ENCODE measurements around the gene CPXM2. TPM values are rescaled to one million over a fixed set of nuclear protein-coding genes. Genes with fewer than 3 reads are reported as not detected.

CPXM2 gene
- total and polyA plus RNA-seq, 4 donors = 0.05 to 0.92 (median 0.44) TPM

GRCh38 chr10:123743441-123744223 lies 148.0 kb downstream of the CPXM2 start:
- H3K36me3 ChIP-seq (ENCODE audit: control insufficient read depth in 4 of 4, insufficient read depth in 3 of 4, low read depth in 1 of 4, low read length in 3 of 4) = no peaks in the 10 kb centered on the region
- DNase-seq (ENCODE audit: low spot score) = no peak
- H3K27ac ChIP-seq (ENCODE audit: low read depth in 1 of 2, low read length in 2 of 2) = no peak overlapping the region
- H3K4me1 ChIP-seq (ENCODE audit: control insufficient read depth in 4 of 4, insufficient read depth in 4 of 4, low read length in 3 of 4) = no peaks in the 10 kb centered on the region
- no peak overlapping the region for H3K4me3 ChIP-seq (ENCODE audit: low read depth in 1 of 3, low read length in 3 of 3)
- WGBS = 61% methylated on average over 13 of the region's 13 CpGs
- H3K9ac ChIP-seq (ENCODE audit: low read depth in 1 of 2, low read length in 2 of 2) = no peak overlapping the region
- H3K27me3 ChIP-seq (ENCODE audit: control insufficient read depth in 4 of 4, insufficient read depth in 4 of 4, low read length in 3 of 4) = peaks cover 0 to 3% (median 0%) of the 10 kb centered on the region in 4 donors
- no peaks in the 10 kb centered on the region for H3K9me3 ChIP-seq (ENCODE audit: control insufficient read depth in 4 of 4, low read length in 3 of 4)
- no peak for TF ChIP-seq HNF4A (conservative IDR thresholded peaks at IDR 0.05)
- TF ChIP-seq FOXA1 (IDR thresholded peaks at IDR 0.05) = no peak
- TF ChIP-seq JUND (IDR thresholded peaks at IDR 0.05) = no peak
- TF ChIP-seq SP1 (IDR thresholded peaks at IDR 0.05) = no peak
- no peak for TF ChIP-seq HNF4G (IDR thresholded peaks at IDR 0.05)
- no peak for TF ChIP-seq ZBTB33 (IDR thresholded peaks at IDR 0.05)
- TF ChIP-seq FOXA2 (IDR thresholded peaks at IDR 0.05) = no peak
- TF ChIP-seq REST (IDR thresholded peaks at IDR 0.05) = no peak
- TF ChIP-seq CTCF (IDR thresholded peaks at IDR 0.05; ENCODE audit: low read depth, low read length, missing input control) = no peak
- TF ChIP-seq ATF3 (IDR thresholded peaks at IDR 0.05) = no peak
- TF ChIP-seq RAD21 (IDR thresholded peaks at IDR 0.05) = no peak
- TF ChIP-seq NR2F2 (IDR thresholded peaks at IDR 0.05) = no peak

- DNase-seq (ENCODE audit: low spot score) = no peak
- 73% methylated on average over 10 of the region's 10 CpGs for WGBS
- peaks cover 0 to 3% (median 0%) of the 10 kb centered on the region in 4 donors for H3K27me3 ChIP-seq (ENCODE audit: control insufficient read depth in 4 of 4, insufficient read depth in 4 of 4, low read length in 3 of 4)
These were observed 148.7 kb downstream of the CPXM2 start for GRCh38 chr10:123742751-123743440.

More at GRCh38 chr10:123742751-123743440, 148.7 kb downstream of the CPXM2 start:
- TF ChIP-seq HNF4A (conservative IDR thresholded peaks at IDR 0.05) (no peak), JUND (IDR thresholded peaks at IDR 0.05) (no peak), RXRA (IDR thresholded peaks at IDR 0.05) (no peak), MAX (IDR thresholded peaks at IDR 0.05) (no peak), SP1 (IDR thresholded peaks at IDR 0.05) (no peak), RAD21 (IDR thresholded peaks at IDR 0.05) (no peak), EGR1 (IDR thresholded peaks at IDR 0.05; ENCODE audit: low read depth in 2 of 2) (no peak), FOXA1 (IDR thresholded peaks at IDR 0.05) (no peak), GABPA (IDR thresholded peaks at IDR 0.05 in 1 of 2, conservative IDR thresholded peaks at IDR 0.05 in 1 of 2) (no peak), TAF1 (conservative IDR thresholded peaks at IDR 0.05) (no peak), NR2F2 (IDR thresholded peaks at IDR 0.05) (no peak)
- Histone ChIP-seq H3K4me3 (ENCODE audit: low read depth in 1 of 3, low read length in 3 of 3) (no peak overlapping the region), H3K9me3 (ENCODE audit: control insufficient read depth in 4 of 4, low read length in 3 of 4) (no peaks in the 10 kb centered on the region), H3K9ac (ENCODE audit: low read depth in 1 of 2, low read length in 2 of 2) (no peak overlapping the region), H3K36me3 (ENCODE audit: control insufficient read depth in 4 of 4, insufficient read depth in 3 of 4, low read depth in 1 of 4, low read length in 3 of 4) (no peaks in the 10 kb centered on the region), H3K27ac (ENCODE audit: low read depth in 1 of 2, low read length in 2 of 2) (no peak overlapping the region), H3K4me1 (ENCODE audit: control insufficient read depth in 4 of 4, insufficient read depth in 4 of 4, low read length in 3 of 4) (no peaks in the 10 kb centered on the region)
